ENCODE measurements around the gene MID1.
A peak's percentile ranks its signal among the peaks of the same experiment; 100 is the strongest.

The MID1 gene

DNA sequence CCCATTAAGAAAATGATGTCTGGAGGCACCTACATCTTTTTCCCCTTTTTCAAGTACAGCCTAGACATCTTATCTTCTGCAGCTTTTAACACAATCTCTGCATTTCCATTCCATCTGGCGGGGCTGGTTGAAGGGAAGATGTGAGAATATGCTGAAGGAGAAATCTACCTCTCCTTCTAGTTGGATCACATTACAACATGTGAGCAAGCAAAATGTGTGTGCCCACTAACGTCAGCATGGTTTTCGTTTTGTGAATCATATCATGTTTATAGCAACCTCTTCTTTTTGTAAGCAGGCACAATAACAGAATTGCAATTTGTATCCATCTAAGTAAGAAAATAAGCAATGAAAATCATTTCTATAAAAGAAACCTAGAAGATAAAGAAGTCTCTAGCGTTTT lies 28.9 kb upstream of the MID1 start:
- DNase-seq = no peak
- H3K27me3 ChIP-seq (ENCODE audit: insufficient read depth, low read length) = no peaks in the 10 kb centered on the region
- H3K27ac ChIP-seq (ENCODE audit: low read depth, low read length) = no peak overlapping the region
- no peak overlapping the region for H2BK120ac ChIP-seq (ENCODE audit: insufficient read depth, low read length, poor library complexity)
- no peaks in the 10 kb centered on the region for H3K4me1 ChIP-seq (ENCODE audit: control insufficient read depth in 1 of 2, insufficient read depth in 2 of 2, low read length in 2 of 2)
- H2AFZ ChIP-seq (ENCODE audit: insufficient read depth, low read length, poor library complexity) = no peak overlapping the region
- WGBS (ENCODE audit: extremely low coverage, insufficient coverage, insufficient read length) = no CpG with 5 or more reads among the region's 4 CpGs
- no peak overlapping the region for H3K4me2 ChIP-seq (ENCODE audit: low read length)
- no peak overlapping the region for H4K8ac ChIP-seq (ENCODE audit: low read depth, low read length)
- H3K36me3 ChIP-seq (ENCODE audit: control insufficient read depth in 1 of 2, insufficient read depth in 2 of 2, low read length in 2 of 2) = peaks cover 0 to 2% of the 10 kb centered on the region in 2 experiments
- H2BK12ac ChIP-seq (ENCODE audit: low read length) = no peak overlapping the region
- H4K12ac ChIP-seq (ENCODE audit: low read depth, low read length) = no peak overlapping the region
- no peak overlapping the region for H3K18ac ChIP-seq (ENCODE audit: low read length)
- no peaks in the 10 kb centered on the region for H3K9me3 ChIP-seq (ENCODE audit: insufficient read depth, low read depth, low read length)
- H4K91ac ChIP-seq (ENCODE audit: low read depth, low read length) = no peak overlapping the region
- H3K9ac ChIP-seq (ENCODE audit: low read length) = no peak overlapping the region
- H3K4ac ChIP-seq (ENCODE audit: low read depth, low read length) = no peak overlapping the region
- H3K79me1 ChIP-seq (ENCODE audit: low read length) = no peaks in the 10 kb centered on the region
- no peak overlapping the region for H3K4me3 ChIP-seq (ENCODE audit: low read depth, low read length)
- H2AK5ac ChIP-seq (ENCODE audit: low read length) = no peak overlapping the region
- H3K14ac ChIP-seq (ENCODE audit: low read length) = no peak overlapping the region
- no peak overlapping the region for H3K23ac ChIP-seq (ENCODE audit: low read length)
- no peaks in the 10 kb centered on the region for H3K79me2 ChIP-seq (ENCODE audit: control insufficient read depth, insufficient read depth, low read length, poor library complexity)
- H2BK5ac ChIP-seq (ENCODE audit: low read depth, low read length, poor library complexity) = no peak overlapping the region

- Histone ChIP-seq H2BK120ac (ENCODE audit: insufficient read depth, low read length, poor library complexity) (no peak overlapping the region), H4K12ac (ENCODE audit: low read depth, low read length) (no peak overlapping the region), H2BK5ac (ENCODE audit: low read depth, low read length, poor library complexity) (no peak overlapping the region), H2AK5ac (ENCODE audit: low read length) (no peak overlapping the region), H3K9me3 (ENCODE audit: insufficient read depth, low read depth, low read length) (no peaks in the 10 kb centered on the region), H3K27me3 (ENCODE audit: insufficient read depth, low read length) (no peaks in the 10 kb centered on the region), H2AFZ (ENCODE audit: insufficient read depth, low read length, poor library complexity) (no peak overlapping the region), H3K27ac (ENCODE audit: low read depth, low read length) (no peak overlapping the region), H3K4me3 (ENCODE audit: low read depth, low read length) (no peak overlapping the region), H3K14ac (ENCODE audit: low read length) (no peak overlapping the region), H4K91ac (ENCODE audit: low read depth, low read length) (no peak overlapping the region), H2BK12ac (ENCODE audit: low read length) (no peak overlapping the region), H3K9ac (ENCODE audit: low read length) (no peak overlapping the region), H4K8ac (ENCODE audit: low read depth, low read length) (no peak overlapping the region), H3K23ac (ENCODE audit: low read length) (no peak overlapping the region), H3K79me2 (ENCODE audit: control insufficient read depth, insufficient read depth, low read length, poor library complexity) (no peaks in the 10 kb centered on the region), H3K4me1 (ENCODE audit: control insufficient read depth in 1 of 2, insufficient read depth in 2 of 2, low read length in 2 of 2) (no peaks in the 10 kb centered on the region), H3K4me2 (ENCODE audit: low read length) (no peak overlapping the region), H3K4ac (ENCODE audit: low read depth, low read length) (no peak overlapping the region), H3K36me3 (ENCODE audit: control insufficient read depth in 1 of 2, insufficient read depth in 2 of 2, low read length in 2 of 2) (peaks cover 0 to 2% of the 10 kb centered on the region in 2 experiments), H3K18ac (ENCODE audit: low read length) (no peak overlapping the region), H3K79me1 (ENCODE audit: low read length) (no peaks in the 10 kb centered on the region)
- no peak for DNase-seq
- no CpG with 5 or more reads among the region's 3 CpGs for WGBS (ENCODE audit: extremely low coverage, insufficient coverage, insufficient read length)
Measured at GRCh38 chrX:10648614-10649013, 28.2 kb upstream of the MID1 start.

DNA sequence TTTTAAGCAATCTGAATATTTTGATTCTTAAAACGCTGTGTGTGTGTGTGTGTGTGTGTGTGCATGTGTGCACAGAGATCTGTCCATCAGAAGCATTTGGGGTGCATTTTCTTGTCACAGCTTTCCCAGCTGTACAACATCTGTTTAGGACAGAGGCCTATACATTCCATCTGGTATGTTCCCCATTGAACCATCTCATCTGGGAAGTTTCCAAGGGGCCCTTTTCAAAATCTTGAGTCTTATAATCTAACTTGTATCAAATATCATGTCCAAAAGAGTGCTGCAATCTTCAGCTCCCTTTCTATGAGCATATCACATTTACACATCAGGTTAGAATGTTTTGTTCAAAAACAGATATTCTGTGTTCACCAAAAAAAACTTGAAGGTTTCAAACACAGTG lies 16.5 kb upstream of the MID1 start:
- Histone ChIP-seq H3K9ac (ENCODE audit: low read length) (no peak overlapping the region), H3K23ac (ENCODE audit: low read length) (no peak overlapping the region), H3K4me2 (ENCODE audit: low read length) (no peak overlapping the region), H2BK5ac (ENCODE audit: low read depth, low read length, poor library complexity) (no peak overlapping the region), H3K79me1 (ENCODE audit: low read length) (peaks cover 4% of the 10 kb centered on the region), H3K27ac (ENCODE audit: low read depth, low read length) (no peak overlapping the region), H4K12ac (ENCODE audit: low read depth, low read length) (no peak overlapping the region), H3K36me3 (ENCODE audit: control insufficient read depth in 1 of 2, insufficient read depth in 2 of 2, low read length in 2 of 2) (no peaks in the 10 kb centered on the region), H3K79me2 (ENCODE audit: control insufficient read depth, insufficient read depth, low read length, poor library complexity) (no peaks in the 10 kb centered on the region), H2BK12ac (ENCODE audit: low read length) (no peak overlapping the region), H2AFZ (ENCODE audit: insufficient read depth, low read length, poor library complexity) (no peak overlapping the region), H3K4me3 (ENCODE audit: low read depth, low read length) (no peak overlapping the region), H3K4ac (ENCODE audit: low read depth, low read length) (no peak overlapping the region), H3K4me1 (ENCODE audit: control insufficient read depth in 1 of 2, insufficient read depth in 2 of 2, low read length in 2 of 2) (peaks cover 2 to 5% of the 10 kb centered on the region in 2 experiments), H4K8ac (ENCODE audit: low read depth, low read length) (no peak overlapping the region), H2AK5ac (ENCODE audit: low read length) (no peak overlapping the region), H3K9me3 (ENCODE audit: insufficient read depth, low read depth, low read length) (no peaks in the 10 kb centered on the region), H4K91ac (ENCODE audit: low read depth, low read length) (no peak overlapping the region), H3K14ac (ENCODE audit: low read length) (no peak overlapping the region), H3K18ac (ENCODE audit: low read length) (no peak overlapping the region), H3K27me3 (ENCODE audit: insufficient read depth, low read length) (no peaks in the 10 kb centered on the region), H2BK120ac (ENCODE audit: insufficient read depth, low read length, poor library complexity) (no peak overlapping the region)
- DNase-seq = no peak
- WGBS (ENCODE audit: extremely low coverage, insufficient coverage, insufficient read length) = no CpG with 5 or more reads among the region's 1 CpG

DNA sequence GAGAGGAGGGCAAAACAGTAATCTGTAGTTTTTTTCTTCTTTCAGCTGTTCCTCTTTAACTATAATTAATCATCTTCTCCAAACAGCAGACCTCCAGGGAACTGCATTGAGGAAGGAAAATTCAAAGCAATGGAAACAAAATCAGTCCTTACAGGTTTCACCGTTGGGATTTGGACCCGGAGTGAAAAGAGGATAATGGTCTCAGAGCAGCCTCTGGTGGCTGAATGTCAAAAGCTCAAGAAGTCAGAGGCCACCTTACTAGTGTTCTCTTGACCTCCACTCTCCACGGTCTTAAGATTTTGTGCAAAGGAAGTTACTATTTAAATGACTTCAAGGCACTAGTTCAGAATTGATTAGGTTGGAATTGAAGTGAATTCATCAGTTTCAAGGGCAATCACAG lies 16.0 kb upstream of the MID1 start:
- Histone ChIP-seq H3K4me1 (ENCODE audit: control insufficient read depth in 1 of 2, insufficient read depth in 2 of 2, low read length in 2 of 2) (peaks cover 2 to 5% of the 10 kb centered on the region in 2 experiments), H3K79me2 (ENCODE audit: control insufficient read depth, insufficient read depth, low read length, poor library complexity) (no peaks in the 10 kb centered on the region), H2BK5ac (ENCODE audit: low read depth, low read length, poor library complexity) (no peak overlapping the region), H3K9me3 (ENCODE audit: insufficient read depth, low read depth, low read length) (no peaks in the 10 kb centered on the region), H3K79me1 (ENCODE audit: low read length) (peaks cover 5% of the 10 kb centered on the region), H2BK12ac (ENCODE audit: low read length) (no peak overlapping the region), H3K4me3 (ENCODE audit: low read depth, low read length) (no peak overlapping the region), H2AFZ (ENCODE audit: insufficient read depth, low read length, poor library complexity) (no peak overlapping the region), H3K27me3 (ENCODE audit: insufficient read depth, low read length) (no peaks in the 10 kb centered on the region), H4K8ac (ENCODE audit: low read depth, low read length) (no peak overlapping the region), H3K18ac (ENCODE audit: low read length) (no peak overlapping the region), H3K36me3 (ENCODE audit: control insufficient read depth in 1 of 2, insufficient read depth in 2 of 2, low read length in 2 of 2) (no peaks in the 10 kb centered on the region), H2BK120ac (ENCODE audit: insufficient read depth, low read length, poor library complexity) (no peak overlapping the region), H3K27ac (ENCODE audit: low read depth, low read length) (no peak overlapping the region), H3K9ac (ENCODE audit: low read length) (no peak overlapping the region), H4K12ac (ENCODE audit: low read depth, low read length) (no peak overlapping the region), H3K4me2 (ENCODE audit: low read length) (no peak overlapping the region), H3K14ac (ENCODE audit: low read length) (no peak overlapping the region), H2AK5ac (ENCODE audit: low read length) (no peak overlapping the region), H3K4ac (ENCODE audit: low read depth, low read length) (no peak overlapping the region), H4K91ac (ENCODE audit: low read depth, low read length) (no peak overlapping the region), H3K23ac (ENCODE audit: low read length) (no peak overlapping the region)
- WGBS (ENCODE audit: extremely low coverage, insufficient coverage, insufficient read length) = no CpG with 5 or more reads among the region's 3 CpGs
- DNase-seq = peak; percentile 19 to 70

Measured in trophoblast cell (in vitro differentiated cells and primary cell).